ENCODE measurements around the gene HEBP2.
"Not testable (repeated sequence)": the region's sequence is repeated elsewhere in the genome, so short reads cannot be mapped to it uniquely, and the experiment has no call there.

HEBP2 gene

GRCh38 chr6:138403801-138404665, at the start of gene HEBP2:
Gene HEBP2 (plus strand): TSS chr6:138404223. CDS start chr6:138404496, 273 bp downstream.
- H3K9me3 ChIP-seq (ENCODE audit: control insufficient read depth, low read length) = no peaks in the 10 kb centered on the region
- peak within 1 kb of the TSS; percentile 95 for H3K9ac ChIP-seq (ENCODE audit: low read length)
- H3K27me3 ChIP-seq (ENCODE audit: control insufficient read depth, insufficient read depth, low read length) = no peaks in the 10 kb centered on the region
- peaks cover 5% of the 10 kb centered on the region for H3K4me1 ChIP-seq (ENCODE audit: control insufficient read depth, insufficient read depth, low read length)
- H3K4me3 ChIP-seq (ENCODE audit: low read length) = peak within 1 kb of the TSS; percentile 88
- no peaks in the 10 kb centered on the region for H3K36me3 ChIP-seq (ENCODE audit: control insufficient read depth, insufficient read depth, low read length)

- no peaks in the 10 kb centered on the region for H3K4me1 ChIP-seq (ENCODE audit: control insufficient read depth, insufficient read depth, low read length)
- no peaks in the 10 kb centered on the region for H3K27me3 ChIP-seq (ENCODE audit: control insufficient read depth, insufficient read depth, low read length)
- H3K9ac ChIP-seq (ENCODE audit: low read length) = no peak overlapping the region
- H3K9me3 ChIP-seq (ENCODE audit: control insufficient read depth, low read length) = no peaks in the 10 kb centered on the region
- H3K4me3 ChIP-seq (ENCODE audit: low read length) = no peak overlapping the region
- H3K36me3 ChIP-seq (ENCODE audit: control insufficient read depth, insufficient read depth, low read length) = no peaks in the 10 kb centered on the region
Measured at GRCh38 chr6:138357928-138358327, 46.1 kb upstream of the HEBP2 start.

- H3K27me3 ChIP-seq (ENCODE audit: control insufficient read depth, insufficient read depth, low read length); H3K4me3 ChIP-seq (ENCODE audit: low read length): not testable (repeated sequence)
Measured at GRCh38 chr6:138368684-138369083, 35.3 kb upstream of the HEBP2 start.

GRCh38 chr6:138370631-138371451, 33.2 kb upstream of the HEBP2 start:
- Histone ChIP-seq H3K36me3 (ENCODE audit: control insufficient read depth, insufficient read depth, low read length) (no peaks in the 10 kb centered on the region), H3K4me3 (ENCODE audit: low read length) (no peak overlapping the region), H3K9me3 (ENCODE audit: control insufficient read depth, low read length) (no peaks in the 10 kb centered on the region), H3K4me1 (ENCODE audit: control insufficient read depth, insufficient read depth, low read length) (no peaks in the 10 kb centered on the region), H3K27me3 (ENCODE audit: control insufficient read depth, insufficient read depth, low read length) (no peaks in the 10 kb centered on the region), H3K9ac (ENCODE audit: low read length) (no peak overlapping the region)

More at GRCh38 chr6:138368684-138369083, 35.3 kb upstream of the HEBP2 start:
- H3K9ac ChIP-seq (ENCODE audit: low read length); H3K9me3 ChIP-seq (ENCODE audit: control insufficient read depth, low read length); H3K4me1 ChIP-seq (ENCODE audit: control insufficient read depth, insufficient read depth, low read length); H3K36me3 ChIP-seq (ENCODE audit: control insufficient read depth, insufficient read depth, low read length): not testable (repeated sequence)

GRCh38 chr6:138371452-138371711, 32.6 kb upstream of the HEBP2 start:
- H3K36me3 ChIP-seq (ENCODE audit: control insufficient read depth, insufficient read depth, low read length) = no peaks in the 10 kb centered on the region
- no peak overlapping the region for H3K4me3 ChIP-seq (ENCODE audit: low read length)
- H3K9me3 ChIP-seq (ENCODE audit: control insufficient read depth, low read length) = no peaks in the 10 kb centered on the region
- H3K4me1 ChIP-seq (ENCODE audit: control insufficient read depth, insufficient read depth, low read length) = no peaks in the 10 kb centered on the region
- H3K9ac ChIP-seq (ENCODE audit: low read length) = no peak overlapping the region
- H3K27me3 ChIP-seq (ENCODE audit: control insufficient read depth, insufficient read depth, low read length) = no peaks in the 10 kb centered on the region

GRCh38 chr6:138371720-138372119, 32.3 kb upstream of the HEBP2 start:
- no peaks in the 10 kb centered on the region for H3K27me3 ChIP-seq (ENCODE audit: control insufficient read depth, insufficient read depth, low read length)
- H3K36me3 ChIP-seq (ENCODE audit: control insufficient read depth, insufficient read depth, low read length) = no peaks in the 10 kb centered on the region
- no peaks in the 10 kb centered on the region for H3K9me3 ChIP-seq (ENCODE audit: control insufficient read depth, low read length)
- H3K4me3 ChIP-seq (ENCODE audit: low read length) = no peak overlapping the region
- H3K4me1 ChIP-seq (ENCODE audit: control insufficient read depth, insufficient read depth, low read length) = no peaks in the 10 kb centered on the region
- no peak overlapping the region for H3K9ac ChIP-seq (ENCODE audit: low read length)

- no peaks in the 10 kb centered on the region for H3K9me3 ChIP-seq (ENCODE audit: control insufficient read depth, low read length)
- no peak overlapping the region for H3K9ac ChIP-seq (ENCODE audit: low read length)
- H3K36me3 ChIP-seq (ENCODE audit: control insufficient read depth, insufficient read depth, low read length) = no peaks in the 10 kb centered on the region
- no peak overlapping the region for H3K4me3 ChIP-seq (ENCODE audit: low read length)
- no peaks in the 10 kb centered on the region for H3K27me3 ChIP-seq (ENCODE audit: control insufficient read depth, insufficient read depth, low read length)
- H3K4me1 ChIP-seq (ENCODE audit: control insufficient read depth, insufficient read depth, low read length) = no peaks in the 10 kb centered on the region
Measured at GRCh38 chr6:138372711-138373463, 31.1 kb upstream of the HEBP2 start.

- H3K36me3 ChIP-seq (ENCODE audit: control insufficient read depth, insufficient read depth, low read length) = no peaks in the 10 kb centered on the region
- H3K4me3 ChIP-seq (ENCODE audit: low read length) = no peak overlapping the region
- H3K4me1 ChIP-seq (ENCODE audit: control insufficient read depth, insufficient read depth, low read length) = no peaks in the 10 kb centered on the region
- H3K9ac ChIP-seq (ENCODE audit: low read length) = no peak overlapping the region
- no peaks in the 10 kb centered on the region for H3K9me3 ChIP-seq (ENCODE audit: control insufficient read depth, low read length)
- H3K27me3 ChIP-seq (ENCODE audit: control insufficient read depth, insufficient read depth, low read length) = no peaks in the 10 kb centered on the region
Measured at GRCh38 chr6:138374230-138374629, 29.8 kb upstream of the HEBP2 start.

- no peak overlapping the region for H3K4me3 ChIP-seq (ENCODE audit: low read length)
- H3K27me3 ChIP-seq (ENCODE audit: control insufficient read depth, insufficient read depth, low read length) = no peaks in the 10 kb centered on the region
- no peaks in the 10 kb centered on the region for H3K4me1 ChIP-seq (ENCODE audit: control insufficient read depth, insufficient read depth, low read length)
- no peaks in the 10 kb centered on the region for H3K36me3 ChIP-seq (ENCODE audit: control insufficient read depth, insufficient read depth, low read length)
- H3K9me3 ChIP-seq (ENCODE audit: control insufficient read depth, low read length) = no peaks in the 10 kb centered on the region
- H3K9ac ChIP-seq (ENCODE audit: low read length) = no peak overlapping the region
Measured at GRCh38 chr6:138374815-138375214, 29.2 kb upstream of the HEBP2 start.

- Histone ChIP-seq H3K27me3 (ENCODE audit: control insufficient read depth, insufficient read depth, low read length) (no peaks in the 10 kb centered on the region), H3K9me3 (ENCODE audit: control insufficient read depth, low read length) (no peaks in the 10 kb centered on the region), H3K4me1 (ENCODE audit: control insufficient read depth, insufficient read depth, low read length) (no peaks in the 10 kb centered on the region), H3K9ac (ENCODE audit: low read length) (no peak overlapping the region), H3K36me3 (ENCODE audit: control insufficient read depth, insufficient read depth, low read length) (no peaks in the 10 kb centered on the region), H3K4me3 (ENCODE audit: low read length) (no peak overlapping the region)
Measured at GRCh38 chr6:138377042-138377441, 27.0 kb upstream of the HEBP2 start.

- Histone ChIP-seq H3K4me1 (ENCODE audit: control insufficient read depth, insufficient read depth, low read length) (no peaks in the 10 kb centered on the region), H3K4me3 (ENCODE audit: low read length) (no peak within 1 kb of the TSS), H3K9ac (ENCODE audit: low read length) (no peak within 1 kb of the TSS), H3K9me3 (ENCODE audit: control insufficient read depth, low read length) (no peaks in the 10 kb centered on the region), H3K36me3 (ENCODE audit: control insufficient read depth, insufficient read depth, low read length) (no peaks in the 10 kb centered on the region), H3K27me3 (ENCODE audit: control insufficient read depth, insufficient read depth, low read length) (no peaks in the 10 kb centered on the region)
Measured at GRCh38 chr6:138377844-138378243, 26.2 kb upstream of the HEBP2 start, which contains the start of gene SMIM28. Gene SMIM28 (plus strand): TSS chr6:138377905. CDS start chr6:138378073, 168 bp downstream.

GRCh38 chr6:138378463-138378862, 25.6 kb upstream of the HEBP2 start:
- Histone ChIP-seq H3K9me3 (ENCODE audit: control insufficient read depth, low read length) (no peaks in the 10 kb centered on the region), H3K9ac (ENCODE audit: low read length) (no peak overlapping the region), H3K27me3 (ENCODE audit: control insufficient read depth, insufficient read depth, low read length) (no peaks in the 10 kb centered on the region), H3K4me1 (ENCODE audit: control insufficient read depth, insufficient read depth, low read length) (no peaks in the 10 kb centered on the region), H3K36me3 (ENCODE audit: control insufficient read depth, insufficient read depth, low read length) (no peaks in the 10 kb centered on the region), H3K4me3 (ENCODE audit: low read length) (no peak overlapping the region)
